HepG2 (cell line): ENCODE measurements around the gene PARP14. TPM values are rescaled to one million over a fixed set of nuclear protein-coding genes. Genes with fewer than 3 reads are reported as not detected.
A peak's percentile ranks its signal among the peaks of the same experiment; 100 is the strongest.

Experiments
- ATF7 ChIP-seq, 2 experiments: fragments of 450-650 bp in 1 of 2; sonication (generic) in 1 of 2; formaldehyde crosslinking in 1 of 2; IDR thresholded peaks; 2 replicates each; pipeline versions ENCODE4 v1.4.0 to v1.6.1; 2016 to 2020; ENCODE audit warnings: antibody characterized with exemption in 1 of 2, mild to moderate bottlenecking in 1 of 2, missing genetic modification reagents in 1 of 2
- CENPX ChIP-seq: sonication (generic); formaldehyde crosslinking; IDR thresholded peaks from 2 replicates; pipeline ENCODE4 v1.9.0; 2021; ENCODE audit warnings: mild to moderate bottlenecking, missing genetic modification reagents, moderate library complexity
- CREB1 ChIP-seq, 2 experiments: fragments of 450-650 bp in 1 of 2; IDR thresholded peaks; 2 replicates each; pipeline ENCODE4 v1.6.1; 2016 to 2017; ENCODE audit warnings: control low read depth in 1 of 2, mild to moderate bottlenecking in 1 of 2, missing compliant biosample characterization in 1 of 2, missing genetic modification characterization in 1 of 2
- FLYWCH1 ChIP-seq: sonication (generic); formaldehyde crosslinking; IDR thresholded peaks from 2 replicates; pipeline ENCODE4 v1.8.1; 2023; ENCODE audit warnings: mild to moderate bottlenecking, missing genetic modification reagents
- FOXJ3 ChIP-seq: sonication (generic); formaldehyde crosslinking; IDR thresholded peaks from 2 replicates; pipeline ENCODE4 v1.4.0; 2020; ENCODE audit warnings: missing genetic modification reagents, mild to moderate bottlenecking, borderline replicate concordance
- FOXM1 ChIP-seq: sonication (generic); formaldehyde crosslinking; IDR thresholded peaks from 2 replicates; pipeline ENCODE4 v1.5.0; 2020; ENCODE audit warnings: missing genetic modification reagents
- GPN1 ChIP-seq: sonication (generic); formaldehyde crosslinking; IDR thresholded peaks from 2 replicates; pipeline ENCODE4 v1.5.1; 2020; ENCODE audit warnings: missing genetic modification reagents, borderline replicate concordance
- HDAC1 ChIP-seq: sonication (generic); formaldehyde crosslinking; IDR thresholded peaks from 2 replicates; pipeline ENCODE4 v1.5.1; 2020; ENCODE audit warnings: mild to moderate bottlenecking, missing genetic modification reagents
- JUN ChIP-seq: sonication (generic); formaldehyde crosslinking; IDR thresholded peaks from 2 replicates; pipeline ENCODE4 v1.4.0; 2020; ENCODE audit warnings: mild to moderate bottlenecking, missing genetic modification reagents
- KAT8 ChIP-seq: IDR thresholded peaks from 2 replicates; pipeline ENCODE4 v1.6.1; 2016; ENCODE audit warnings: missing genetic modification reagents, missing compliant biosample characterization
- MTF2 ChIP-seq: sonication (generic); formaldehyde crosslinking; IDR thresholded peaks from 2 replicates; pipeline ENCODE4 v1.5.0; 2020; ENCODE audit warnings: missing genetic modification reagents, borderline replicate concordance
- NFKB2 ChIP-seq: sonication (generic); formaldehyde crosslinking; IDR thresholded peaks from 2 replicates; pipeline ENCODE4 v1.4.0; 2020; ENCODE audit warnings: missing genetic modification reagents, borderline replicate concordance
- NKX3-1 ChIP-seq: sonication (generic); formaldehyde crosslinking; IDR thresholded peaks from 2 replicates; pipeline ENCODE4 v1.5.0; 2020; ENCODE audit warnings: missing genetic modification reagents
- PAWR ChIP-seq: sonication (generic); formaldehyde crosslinking; IDR thresholded peaks from 2 replicates; pipeline ENCODE4 v1.4.0; 2020; ENCODE audit warnings: missing genetic modification reagents, mild to moderate bottlenecking, borderline replicate concordance
- SMAD1 ChIP-seq: sonication (generic); formaldehyde crosslinking; IDR thresholded peaks from 2 replicates; pipeline ENCODE4 v1.4.0; 2020; ENCODE audit warnings: missing genetic modification reagents, low read depth, mild to moderate bottlenecking, borderline replicate concordance
- SMARCE1 ChIP-seq: fragments of 450-650 bp; IDR thresholded peaks from 2 replicates; pipeline ENCODE4 v1.6.1; 2017; ENCODE audit warnings: borderline replicate concordance
- ZNF644 ChIP-seq: IDR thresholded peaks from 2 replicates; pipeline ENCODE4 v1.6.1; 2016; ENCODE audit warnings: low read depth
- ZNF713 ChIP-seq: sonication (generic); formaldehyde crosslinking; IDR thresholded peaks from 2 replicates; pipeline ENCODE4 v1.4.0; 2020; ENCODE audit warnings: mild to moderate bottlenecking, missing genetic modification reagents
- ZNF841 ChIP-seq: sonication (generic); formaldehyde crosslinking; IDR thresholded peaks from 2 replicates; pipeline ENCODE4 v1.8.1; 2023; ENCODE audit warnings: missing genetic modification reagents, borderline replicate concordance
- polyA plus RNA-seq, 8 experiments: library from polyadenylated mRNA; depleted of rRNA in 3 of 8; stranded (reverse) in 7 of 8; unstranded in 1 of 8; fragments of >200 nt; fragmentation: Illumina TruSeq in 4 of 8; extraction: Trizol in 4 of 8; gene quantifications; 2 replicates each; pipeline versions ENCODE4 v1.2.1 to v1.2.3, GENCODE V29; 2011 to 2016; ENCODE audit warnings: low read depth in 4 of 8, missing spikeins in 1 of 8, mixed read lengths in 1 of 8; ENCODE audit not compliant: insufficient read depth in 1 of 8
- total RNA-seq, 5 experiments: library from RNA; depleted of rRNA; stranded (reverse); fragments of >200 nt; fragmentation: Illumina TruSeq; extraction: Trizol; gene quantifications; 2 replicates each; pipeline ENCODE4 v1.2.3, GENCODE V29; 2016; ENCODE audit warnings: low read depth in 1 of 5
- TF ChIP-seq, protein P1 (sequence below): sonication (generic); formaldehyde crosslinking; IDR thresholded peaks from 2 replicates; pipeline ENCODE4 v1.5.0; 2020; ENCODE audit warnings: mild to moderate bottlenecking, missing genetic modification reagents, borderline replicate concordance
- TF ChIP-seq, protein P2 (sequence below): sonication (generic); formaldehyde crosslinking; conservative IDR thresholded peaks from 2 replicates; pipeline ENCODE4 v1.4.0; 2020; ENCODE audit warnings: missing genetic modification reagents
- TF ChIP-seq, protein P3 (sequence below): sonication (generic); formaldehyde crosslinking; IDR thresholded peaks from 2 replicates; pipeline ENCODE4 v1.5.0; 2020; ENCODE audit warnings: missing genetic modification reagents
- TF ChIP-seq, protein P4 (sequence below): sonication (generic); formaldehyde crosslinking; IDR thresholded peaks from 2 replicates; pipeline ENCODE4 v1.5.0; 2020; ENCODE audit warnings: mild to moderate bottlenecking, missing genetic modification reagents

PARP14 gene
- total and polyA plus RNA-seq, 2 of the 13 experiments (the other 11 are each of a cell fraction or from before 2014, with no cell fraction given), result 9.0 to 19.1 TPM

DNA sequence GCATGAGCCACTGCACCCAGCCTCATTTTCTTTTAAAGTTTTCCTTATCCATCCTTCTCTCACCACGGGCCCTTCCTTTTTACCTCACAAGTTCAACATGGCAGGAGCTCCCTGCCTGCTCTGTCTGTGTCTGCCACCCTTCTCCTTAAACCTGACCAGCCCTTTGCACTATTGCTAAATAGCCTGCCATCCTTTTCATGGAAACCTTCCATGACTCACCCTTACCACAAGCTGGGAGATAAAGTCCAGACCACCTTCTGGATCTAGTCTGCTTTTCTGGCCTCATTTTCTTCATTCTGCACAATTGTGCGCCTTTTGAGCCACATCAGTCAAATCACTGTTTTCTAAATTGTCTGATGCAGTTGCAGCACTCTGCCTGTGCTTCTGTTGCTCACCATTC, 8.9 kb downstream of the PARP14 start (continued):
- TF ChIP-seq JUN (CRISPR knock-in tag) (0 out of 2 replicates have a peak, but pooled peaks have one; percentile 40), MTF2 (CRISPR knock-in tag) (no peak), SMARCE1 (no peak; the same call in 1 of the 2 replicates), ZNF841 (CRISPR knock-in tag) (no peak), FLYWCH1 (CRISPR knock-in tag) (no peak), FOXJ3 (no peak), ATF7 (IDR thresholded peaks at IDR 0.05) (no peak), ATF7 (CRISPR knock-in tag; IDR thresholded peaks at IDR 0.05) (no peak), NFKB2 (CRISPR knock-in tag) (no peak), NKX3-1 (no peak), FOXM1 (no peak), HDAC1 (CRISPR knock-in tag) (no peak), KAT8 (0 out of 2 replicates have a peak, but pooled peaks have one; percentile 42), CENPX (CRISPR knock-in tag) (no peak), SMAD1 (CRISPR knock-in tag) (no peak), PAWR (CRISPR knock-in tag) (no peak), CREB1 (IDR thresholded peaks at IDR 0.05) (no peak), CREB1 (CRISPR knock-in tag; IDR thresholded peaks at IDR 0.05) (0 out of 2 replicates have a peak, but pooled peaks have one; percentile 29), GPN1 (no peak), ZNF713 (CRISPR knock-in tag) (no peak), ZNF644 (CRISPR knock-in tag) (peak; percentile 74)
- TF ChIP-seq, protein P1, sequence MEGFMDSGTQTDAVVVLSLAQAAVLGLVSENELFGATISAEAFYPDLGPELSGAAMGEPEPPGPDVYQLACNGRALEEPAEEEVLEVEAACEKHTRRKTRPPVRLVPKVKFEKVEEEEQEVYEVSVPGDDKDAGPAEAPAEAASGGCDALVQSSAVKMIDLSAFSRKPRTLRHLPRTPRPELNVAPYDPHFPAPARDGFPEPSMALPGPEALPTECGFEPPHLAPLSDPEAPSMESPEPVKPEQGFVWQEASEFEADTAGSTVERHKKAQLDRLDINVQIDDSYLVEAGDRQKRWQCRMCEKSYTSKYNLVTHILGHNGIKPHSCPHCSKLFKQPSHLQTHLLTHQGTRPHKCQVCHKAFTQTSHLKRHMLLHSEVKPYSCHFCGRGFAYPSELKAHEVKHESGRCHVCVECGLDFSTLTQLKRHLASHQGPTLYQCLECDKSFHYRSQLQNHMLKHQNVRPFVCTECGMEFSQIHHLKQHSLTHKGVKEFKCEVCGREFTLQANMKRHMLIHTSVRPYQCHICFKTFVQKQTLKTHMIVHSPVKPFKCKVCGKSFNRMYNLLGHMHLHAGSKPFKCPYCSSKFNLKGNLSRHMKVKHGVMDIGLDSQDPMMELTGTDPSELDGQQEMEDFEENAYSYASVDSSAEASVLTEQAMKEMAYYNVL (CRISPR knock-in tag), result no peak
- TF ChIP-seq, protein P2, sequence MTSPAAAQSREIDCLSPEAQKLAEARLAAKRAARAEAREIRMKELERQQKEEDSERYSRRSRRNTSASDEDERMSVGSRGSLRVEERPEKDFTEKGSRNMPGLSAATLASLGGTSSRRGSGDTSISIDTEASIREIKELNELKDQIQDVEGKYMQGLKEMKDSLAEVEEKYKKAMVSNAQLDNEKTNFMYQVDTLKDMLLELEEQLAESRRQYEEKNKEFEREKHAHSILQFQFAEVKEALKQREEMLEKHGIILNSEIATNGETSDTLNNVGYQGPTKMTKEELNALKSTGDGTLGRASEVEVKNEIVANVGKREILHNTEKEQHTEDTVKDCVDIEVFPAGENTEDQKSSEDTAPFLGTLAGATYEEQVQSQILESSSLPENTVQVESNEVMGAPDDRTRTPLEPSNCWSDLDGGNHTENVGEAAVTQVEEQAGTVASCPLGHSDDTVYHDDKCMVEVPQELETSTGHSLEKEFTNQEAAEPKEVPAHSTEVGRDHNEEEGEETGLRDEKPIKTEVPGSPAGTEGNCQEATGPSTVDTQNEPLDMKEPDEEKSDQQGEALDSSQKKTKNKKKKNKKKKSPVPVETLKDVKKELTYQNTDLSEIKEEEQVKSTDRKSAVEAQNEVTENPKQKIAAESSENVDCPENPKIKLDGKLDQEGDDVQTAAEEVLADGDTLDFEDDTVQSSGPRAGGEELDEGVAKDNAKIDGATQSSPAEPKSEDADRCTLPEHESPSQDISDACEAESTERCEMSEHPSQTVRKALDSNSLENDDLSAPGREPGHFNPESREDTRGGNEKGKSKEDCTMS (CRISPR knock-in tag), result no peak
- TF ChIP-seq, protein P3, sequence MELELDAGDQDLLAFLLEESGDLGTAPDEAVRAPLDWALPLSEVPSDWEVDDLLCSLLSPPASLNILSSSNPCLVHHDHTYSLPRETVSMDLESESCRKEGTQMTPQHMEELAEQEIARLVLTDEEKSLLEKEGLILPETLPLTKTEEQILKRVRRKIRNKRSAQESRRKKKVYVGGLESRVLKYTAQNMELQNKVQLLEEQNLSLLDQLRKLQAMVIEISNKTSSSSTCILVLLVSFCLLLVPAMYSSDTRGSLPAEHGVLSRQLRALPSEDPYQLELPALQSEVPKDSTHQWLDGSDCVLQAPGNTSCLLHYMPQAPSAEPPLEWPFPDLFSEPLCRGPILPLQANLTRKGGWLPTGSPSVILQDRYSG (CRISPR knock-in tag), result no peak
- TF ChIP-seq, protein P4, sequence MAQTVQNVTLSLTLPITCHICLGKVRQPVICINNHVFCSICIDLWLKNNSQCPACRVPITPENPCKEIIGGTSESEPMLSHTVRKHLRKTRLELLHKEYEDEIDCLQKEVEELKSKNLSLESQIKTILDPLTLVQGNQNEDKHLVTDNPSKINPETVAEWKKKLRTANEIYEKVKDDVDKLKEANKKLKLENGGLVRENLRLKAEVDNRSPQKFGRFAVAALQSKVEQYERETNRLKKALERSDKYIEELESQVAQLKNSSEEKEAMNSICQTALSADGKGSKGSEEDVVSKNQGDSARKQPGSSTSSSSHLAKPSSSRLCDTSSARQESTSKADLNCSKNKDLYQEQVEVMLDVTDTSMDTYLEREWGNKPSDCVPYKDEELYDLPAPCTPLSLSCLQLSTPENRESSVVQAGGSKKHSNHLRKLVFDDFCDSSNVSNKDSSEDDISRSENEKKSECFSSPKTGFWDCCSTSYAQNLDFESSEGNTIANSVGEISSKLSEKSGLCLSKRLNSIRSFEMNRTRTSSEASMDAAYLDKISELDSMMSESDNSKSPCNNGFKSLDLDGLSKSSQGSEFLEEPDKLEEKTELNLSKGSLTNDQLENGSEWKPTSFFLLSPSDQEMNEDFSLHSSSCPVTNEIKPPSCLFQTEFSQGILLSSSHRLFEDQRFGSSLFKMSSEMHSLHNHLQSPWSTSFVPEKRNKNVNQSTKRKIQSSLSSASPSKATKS (CRISPR knock-in tag), result no peak
